HFF-Myc (cell line): ENCODE data around the gene RNF10.

Experiments used
- DNase-seq: peaks from one replicate; pipeline ENCODE4 v3.0.0-alpha.2; 2011; ENCODE audit warnings: low read depth; ENCODE audit errors: extremely low read depth
- H3K4me3 ChIP-seq: replicated peaks from 2 replicates; pipeline ENCODE4 v1.5.1; 2011; ENCODE audit warnings: low read depth, mild to moderate bottlenecking, control low read depth, low read length
- TF ChIP-seq, protein P1 (sequence below): IDR thresholded peaks from 2 replicates; pipeline ENCODE4 v1.5.1; 2012; ENCODE audit warnings: mild to moderate bottlenecking, low read depth, low read length, control low read depth; ENCODE audit errors: missing control alignments

RNF10 gene

DNA sequence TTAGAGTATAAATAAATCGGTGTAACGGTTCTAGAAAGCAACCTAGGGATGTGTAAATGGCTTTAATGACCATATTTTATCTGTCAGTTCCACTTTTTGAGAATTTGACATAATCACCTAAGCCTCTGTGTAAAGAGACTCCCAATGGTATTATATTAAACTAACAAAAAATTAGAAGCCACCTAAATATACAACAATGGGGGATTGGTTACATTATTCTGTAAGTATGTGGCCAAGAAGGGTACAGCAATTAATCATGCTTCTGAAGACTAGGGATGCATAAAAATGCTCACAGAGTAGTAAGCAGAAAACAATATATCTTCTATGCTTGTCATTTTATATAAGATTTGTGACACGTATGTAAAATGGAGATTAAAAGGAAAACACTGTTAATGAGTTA, 10.5 kb downstream of the RNF10 start:
- TF ChIP-seq, protein P1, sequence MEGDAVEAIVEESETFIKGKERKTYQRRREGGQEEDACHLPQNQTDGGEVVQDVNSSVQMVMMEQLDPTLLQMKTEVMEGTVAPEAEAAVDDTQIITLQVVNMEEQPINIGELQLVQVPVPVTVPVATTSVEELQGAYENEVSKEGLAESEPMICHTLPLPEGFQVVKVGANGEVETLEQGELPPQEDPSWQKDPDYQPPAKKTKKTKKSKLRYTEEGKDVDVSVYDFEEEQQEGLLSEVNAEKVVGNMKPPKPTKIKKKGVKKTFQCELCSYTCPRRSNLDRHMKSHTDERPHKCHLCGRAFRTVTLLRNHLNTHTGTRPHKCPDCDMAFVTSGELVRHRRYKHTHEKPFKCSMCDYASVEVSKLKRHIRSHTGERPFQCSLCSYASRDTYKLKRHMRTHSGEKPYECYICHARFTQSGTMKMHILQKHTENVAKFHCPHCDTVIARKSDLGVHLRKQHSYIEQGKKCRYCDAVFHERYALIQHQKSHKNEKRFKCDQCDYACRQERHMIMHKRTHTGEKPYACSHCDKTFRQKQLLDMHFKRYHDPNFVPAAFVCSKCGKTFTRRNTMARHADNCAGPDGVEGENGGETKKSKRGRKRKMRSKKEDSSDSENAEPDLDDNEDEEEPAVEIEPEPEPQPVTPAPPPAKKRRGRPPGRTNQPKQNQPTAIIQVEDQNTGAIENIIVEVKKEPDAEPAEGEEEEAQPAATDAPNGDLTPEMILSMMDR = no peak
- DNase-seq = no peak
- no peak overlapping the region for H3K4me3 ChIP-seq

DNA sequence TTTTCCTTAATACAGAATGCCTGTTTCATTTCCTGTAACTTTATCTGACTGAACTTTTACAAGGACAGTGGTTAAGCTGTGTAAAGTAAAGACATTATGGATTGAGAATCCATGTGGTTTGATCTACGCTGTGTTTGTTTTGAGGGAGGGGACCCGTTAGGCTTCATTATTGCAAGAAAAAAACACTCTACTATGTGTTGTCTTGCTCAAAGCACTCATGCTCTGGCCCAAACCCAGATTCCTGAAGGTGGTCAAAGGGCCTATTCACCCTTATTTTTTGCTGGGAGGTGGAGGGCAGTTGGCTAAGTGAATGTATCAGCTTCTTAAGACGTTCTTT, 11.9 kb downstream of the RNF10 start:
- DNase-seq = no peak
- H3K4me3 ChIP-seq = no peak overlapping the region
- TF ChIP-seq, protein P1 = no peak

DNA sequence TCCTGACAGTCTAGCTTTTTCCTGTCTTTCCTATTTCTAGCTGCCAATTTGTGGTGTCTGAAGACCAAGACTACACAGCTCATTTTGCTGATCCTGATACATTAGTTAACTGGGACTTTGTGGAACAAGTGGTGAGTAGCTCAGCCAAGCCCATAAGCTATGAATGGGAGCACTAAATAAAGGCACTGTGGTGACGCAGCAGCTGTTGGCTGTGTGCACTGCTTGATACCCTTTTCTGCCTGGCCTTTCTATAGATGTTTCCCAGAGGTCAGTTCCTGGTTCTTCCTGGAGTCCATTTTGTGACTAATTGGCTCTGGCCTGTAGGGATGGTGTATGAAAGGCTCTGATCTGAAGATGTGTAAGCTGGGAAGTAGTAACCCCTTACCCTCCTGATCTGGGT, 20.5 kb downstream of the RNF10 start:
- TF ChIP-seq, protein P1 = no peak
- DNase-seq = no peak
- no peak overlapping the region for H3K4me3 ChIP-seq

DNA sequence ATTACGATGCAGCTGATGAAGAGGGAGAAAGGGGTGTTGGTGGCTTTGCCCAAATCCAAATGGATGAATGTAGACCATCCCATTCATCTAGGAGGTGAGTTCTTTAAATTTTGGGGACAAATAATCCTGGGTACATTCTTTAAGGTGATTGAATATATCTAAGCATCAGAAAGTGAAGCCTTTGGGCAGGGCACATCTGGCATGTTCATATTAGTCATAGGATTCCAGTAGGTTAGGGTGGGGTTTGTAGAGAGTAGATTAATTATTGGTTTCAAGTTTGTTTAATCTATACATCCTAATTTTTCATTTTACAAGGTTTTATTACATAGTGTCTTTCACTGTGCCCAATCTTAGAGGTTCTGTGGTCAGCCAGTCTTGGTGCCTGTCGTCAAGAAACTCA, 23.4 kb downstream of the RNF10 start:
- no peak overlapping the region for H3K4me3 ChIP-seq
- TF ChIP-seq, protein P1 = no peak
- DNase-seq = no peak

DNA sequence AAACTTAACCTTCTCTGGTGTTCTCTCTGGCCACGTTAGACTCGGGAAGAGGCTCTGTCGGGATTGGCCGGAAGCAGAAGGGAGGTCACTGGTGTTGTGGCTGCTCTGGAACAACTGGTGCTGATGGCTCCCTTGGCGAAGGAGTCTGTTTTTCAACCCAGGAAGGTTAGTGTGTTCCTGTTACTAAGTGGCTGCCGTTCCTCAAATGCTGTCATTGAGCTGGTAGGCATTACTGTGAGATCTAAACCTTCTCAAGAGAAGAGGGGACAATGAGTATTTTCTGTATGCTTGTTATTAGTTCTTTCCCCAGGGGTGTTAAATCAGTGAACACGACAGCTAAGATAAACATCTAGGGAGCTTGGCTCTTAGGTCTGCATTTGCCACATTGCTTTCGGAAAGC, 28.8 kb downstream of the RNF10 start:
- DNase-seq = no peak
- TF ChIP-seq, protein P1 = no peak
- H3K4me3 ChIP-seq = no peak overlapping the region

DNA sequence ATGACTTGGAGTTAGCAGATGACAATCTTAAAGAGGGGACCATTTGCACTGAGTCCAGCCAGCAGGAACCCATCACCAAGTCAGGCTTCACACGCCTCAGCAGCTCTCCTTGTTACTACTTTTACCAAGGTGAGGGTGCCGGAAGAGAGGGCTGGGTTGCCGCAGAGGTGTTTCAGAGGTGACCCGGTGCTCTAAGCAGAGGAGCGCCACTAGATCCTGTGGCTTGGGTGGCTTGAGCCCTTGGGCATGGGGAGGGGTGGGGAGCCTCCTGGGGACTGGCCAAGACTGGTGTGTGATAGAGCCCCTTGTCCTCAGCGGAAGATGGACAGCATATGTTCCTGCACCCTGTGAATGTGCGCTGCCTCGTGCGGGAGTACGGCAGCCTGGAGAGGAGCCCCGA, 29.3 kb downstream of the RNF10 start:
- no peak for DNase-seq
- H3K4me3 ChIP-seq = no peak overlapping the region
- TF ChIP-seq, protein P1 = no peak

DNA sequence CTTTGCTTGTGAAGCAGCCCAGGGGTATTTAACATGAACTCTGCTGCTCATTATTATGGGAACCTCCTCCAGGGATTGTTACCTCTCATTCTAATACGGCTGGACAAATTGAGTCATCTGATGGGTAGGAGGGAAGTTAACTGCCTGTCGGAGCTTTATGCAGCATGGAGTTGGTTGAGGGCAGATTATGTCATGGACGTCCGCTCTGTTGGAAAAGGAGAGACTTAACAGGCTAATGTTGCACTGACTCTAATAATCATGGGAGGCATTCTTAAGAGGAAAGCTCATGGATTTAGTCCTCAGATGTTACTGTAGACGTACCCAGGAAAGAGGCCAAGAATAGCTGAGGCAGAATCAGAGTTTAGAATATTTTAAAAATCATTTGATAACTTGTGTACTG, 37.1 kb downstream of the RNF10 start:
- TF ChIP-seq, protein P1 = no peak
- no peak overlapping the region for H3K4me3 ChIP-seq
- DNase-seq = no peak
